Measurements from ENCODE around the gene IL9.

- TF ChIP-seq CTCF (IDR thresholded peaks at IDR 0.05) (no peak), POLR2A (IDR thresholded peaks at IDR 0.05) (no peak)
These were observed 41.7 kb upstream of the IL9 start for GRCh38 chr5:135937245-135937911.

Data from lower leg skin (tissue), 3 donors.